Muscle layer of duodenum (tissue), 2 donors: Measurements from ENCODE around the gene RARG.
A peak's percentile ranks its signal among the peaks of the same experiment; 100 is the strongest.

Experiments used
- H3K27ac ChIP-seq: one replicate; pipeline ENCODE4 v1.7.0; 2013; ENCODE audit warnings: mild to moderate bottlenecking, low read length
- H3K27me3 ChIP-seq: one replicate; pipeline ENCODE4 v1.7.0; 2013; ENCODE audit warnings: low read depth, mild to moderate bottlenecking, control low read depth, low read length
- H3K36me3 ChIP-seq, 2 donors: one replicate each; pipeline ENCODE4 v1.7.0; 2013; ENCODE audit warnings: low read length in 2 of 2, control low read depth in 1 of 2, mild to moderate bottlenecking in 1 of 2; ENCODE audit not compliant: insufficient read depth in 2 of 2, control insufficient read depth in 1 of 2
- H3K4me1 ChIP-seq, 2 donors: one replicate each; pipeline ENCODE4 v1.7.0; 2013; ENCODE audit warnings: low read length in 2 of 2, mild to moderate bottlenecking in 2 of 2, control low read depth in 1 of 2, moderate library complexity in 1 of 2; ENCODE audit not compliant: insufficient read depth in 2 of 2, control insufficient read depth in 1 of 2
- H3K4me3 ChIP-seq, 2 donors: one replicate each; pipeline ENCODE4 v1.7.0; 2013; ENCODE audit warnings: low read length in 2 of 2, low read depth in 1 of 2, mild to moderate bottlenecking in 1 of 2
- H3K9me3 ChIP-seq, 2 donors: one replicate each; pipeline ENCODE4 v1.7.0; 2013; ENCODE audit warnings: low read length in 2 of 2, control low read depth in 1 of 2, mild to moderate bottlenecking in 1 of 2; ENCODE audit not compliant: control insufficient read depth in 1 of 2
- donor health status: healthy.

The RARG gene

GRCh38 chr12:53239643-53240258, 7.7 kb upstream of the RARG start:
- Histone ChIP-seq H3K27ac (no peak overlapping the region), H3K9me3 (no peaks in the 10 kb centered on the region), H3K27me3 (no peaks in the 10 kb centered on the region), H3K4me1 (peaks cover 0 to under 1% of the 10 kb centered on the region in 2 donors), H3K36me3 (no peaks in the 10 kb centered on the region), H3K4me3 (no peak overlapping the region)

- no peak overlapping the region for H3K4me3 ChIP-seq
- no peaks in the 10 kb centered on the region for H3K36me3 ChIP-seq
- no peaks in the 10 kb centered on the region for H3K27me3 ChIP-seq
- H3K27ac ChIP-seq: no peak overlapping the region
- no peaks in the 10 kb centered on the region for H3K9me3 ChIP-seq
- peaks cover 12 to 27% of the 10 kb centered on the region in 2 donors for H3K4me1 ChIP-seq
Measured at GRCh38 chr12:53236443-53237111, 4.6 kb upstream of the RARG start.

DNA sequence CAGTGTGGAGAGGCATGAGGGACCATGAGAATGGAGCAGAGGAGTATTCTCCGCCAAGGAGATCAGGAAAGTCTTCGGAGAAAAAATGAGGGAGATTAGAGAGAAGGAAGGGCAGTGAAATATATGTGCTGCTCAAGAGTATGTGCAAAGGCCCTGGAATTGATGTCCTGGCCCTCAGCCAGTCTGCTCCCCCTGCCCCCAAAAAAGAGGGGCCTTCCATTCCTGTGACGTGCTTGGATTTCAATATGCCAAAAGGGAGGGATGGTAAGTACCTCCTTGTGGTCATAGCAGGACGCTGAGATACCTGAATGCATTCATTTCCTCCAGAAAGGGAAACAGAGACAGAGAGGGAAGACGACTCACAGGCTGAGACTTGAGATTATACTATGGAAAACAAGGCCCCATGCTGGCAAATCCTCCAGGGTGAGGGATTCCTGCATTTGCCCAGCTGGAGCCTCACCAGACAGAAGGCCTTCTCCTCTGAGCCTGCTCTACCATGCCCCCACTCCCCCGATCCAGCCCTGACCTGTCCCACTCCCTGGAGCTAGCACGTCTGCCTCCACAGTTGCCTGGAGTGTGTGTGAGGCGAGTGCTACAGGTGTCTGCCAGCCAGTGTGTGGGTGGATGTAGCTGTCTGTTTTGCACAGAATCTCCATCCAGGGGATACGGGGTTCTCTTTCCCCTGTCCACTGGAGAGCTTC, 3.9 kb upstream of the RARG start:
- Histone ChIP-seq H3K27ac (no peak overlapping the region), H3K4me1 (peaks cover 12 to 34% of the 10 kb centered on the region in 2 donors), H3K27me3 (no peaks in the 10 kb centered on the region), H3K9me3 (no peaks in the 10 kb centered on the region), H3K36me3 (no peaks in the 10 kb centered on the region), H3K4me3 (no peak overlapping the region)

GRCh38 chr12:53235164-53235563, 3.2 kb upstream of the RARG start:
- no peaks in the 10 kb centered on the region for H3K27me3 ChIP-seq
- peaks cover 12 to 41% of the 10 kb centered on the region in 2 donors for H3K4me1 ChIP-seq
- no peak overlapping the region for H3K27ac ChIP-seq
- H3K36me3 ChIP-seq: no peaks in the 10 kb centered on the region
- H3K9me3 ChIP-seq: no peaks in the 10 kb centered on the region
- no peak overlapping the region for H3K4me3 ChIP-seq

DNA sequence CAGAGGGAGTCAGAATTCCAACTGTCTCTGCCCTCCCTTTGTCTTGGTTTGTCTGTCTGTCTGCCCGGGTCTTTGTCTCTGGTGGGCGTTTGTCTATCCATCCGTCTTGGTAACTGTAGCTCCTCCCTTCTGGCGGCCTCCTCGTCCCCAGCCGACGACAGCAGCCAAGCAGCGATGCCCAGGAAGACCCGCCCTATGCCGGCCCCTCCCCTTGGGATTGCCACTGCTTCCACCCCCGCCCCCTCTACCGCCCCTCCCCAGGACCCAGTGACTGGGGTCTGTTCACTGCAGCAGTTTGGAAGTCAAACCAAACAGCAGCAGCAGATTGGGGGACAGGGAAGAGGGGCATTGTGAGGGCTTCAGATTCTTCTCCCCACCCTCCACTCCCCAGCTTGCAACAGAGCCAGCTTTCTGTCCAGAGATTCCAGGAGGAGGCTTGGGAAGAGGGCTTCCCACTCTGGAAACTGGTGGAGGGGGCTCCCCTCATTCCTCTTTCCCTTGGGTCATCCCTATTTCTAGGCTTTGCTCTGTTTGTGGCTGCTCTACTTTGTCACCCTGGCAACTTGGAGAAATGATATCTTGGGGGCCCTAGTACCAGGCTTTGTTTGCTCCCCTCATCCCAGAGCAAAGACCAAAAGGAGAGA, 2.4 kb upstream of the RARG start:
- H3K4me1 ChIP-seq: peaks cover 12 to 45% of the 10 kb centered on the region in 2 donors
- H3K9me3 ChIP-seq: no peaks in the 10 kb centered on the region
- no peaks in the 10 kb centered on the region for H3K27me3 ChIP-seq
- H3K36me3 ChIP-seq: no peaks in the 10 kb centered on the region
- H3K27ac ChIP-seq: no peak overlapping the region
- no peak overlapping the region for H3K4me3 ChIP-seq

DNA sequence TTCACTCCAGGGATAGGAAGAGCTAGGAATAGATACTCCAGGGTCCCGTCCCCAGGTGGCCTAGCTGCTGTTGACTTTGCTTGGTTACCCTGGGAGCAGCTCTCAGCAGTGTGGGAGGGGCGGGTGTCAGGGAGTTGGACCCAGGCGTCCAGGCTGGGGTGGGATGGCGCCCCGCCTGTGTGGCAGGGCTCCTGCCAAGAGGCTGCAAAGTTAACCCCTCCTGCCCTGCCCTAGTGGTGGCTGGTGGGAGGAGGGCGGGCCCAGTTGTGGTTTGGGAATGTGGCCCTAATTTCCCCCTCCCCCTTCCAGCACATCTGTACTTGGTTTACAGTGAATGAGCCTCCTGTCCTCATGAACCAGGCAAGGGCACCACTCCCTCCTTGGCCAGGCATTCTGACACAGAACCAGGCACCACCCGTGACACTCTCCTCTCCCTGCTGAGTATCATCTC, 1.7 kb upstream of the RARG start:
- H3K9me3 ChIP-seq: no peaks in the 10 kb centered on the region
- no peaks in the 10 kb centered on the region for H3K27me3 ChIP-seq
- no peaks in the 10 kb centered on the region for H3K36me3 ChIP-seq
- peak overlapping the region in 1 of 2 donors; percentile 31 for H3K4me3 ChIP-seq
- H3K4me1 ChIP-seq: peaks cover 12 to 45% of the 10 kb centered on the region in 2 donors
- H3K27ac ChIP-seq: no peak overlapping the region

DNA sequence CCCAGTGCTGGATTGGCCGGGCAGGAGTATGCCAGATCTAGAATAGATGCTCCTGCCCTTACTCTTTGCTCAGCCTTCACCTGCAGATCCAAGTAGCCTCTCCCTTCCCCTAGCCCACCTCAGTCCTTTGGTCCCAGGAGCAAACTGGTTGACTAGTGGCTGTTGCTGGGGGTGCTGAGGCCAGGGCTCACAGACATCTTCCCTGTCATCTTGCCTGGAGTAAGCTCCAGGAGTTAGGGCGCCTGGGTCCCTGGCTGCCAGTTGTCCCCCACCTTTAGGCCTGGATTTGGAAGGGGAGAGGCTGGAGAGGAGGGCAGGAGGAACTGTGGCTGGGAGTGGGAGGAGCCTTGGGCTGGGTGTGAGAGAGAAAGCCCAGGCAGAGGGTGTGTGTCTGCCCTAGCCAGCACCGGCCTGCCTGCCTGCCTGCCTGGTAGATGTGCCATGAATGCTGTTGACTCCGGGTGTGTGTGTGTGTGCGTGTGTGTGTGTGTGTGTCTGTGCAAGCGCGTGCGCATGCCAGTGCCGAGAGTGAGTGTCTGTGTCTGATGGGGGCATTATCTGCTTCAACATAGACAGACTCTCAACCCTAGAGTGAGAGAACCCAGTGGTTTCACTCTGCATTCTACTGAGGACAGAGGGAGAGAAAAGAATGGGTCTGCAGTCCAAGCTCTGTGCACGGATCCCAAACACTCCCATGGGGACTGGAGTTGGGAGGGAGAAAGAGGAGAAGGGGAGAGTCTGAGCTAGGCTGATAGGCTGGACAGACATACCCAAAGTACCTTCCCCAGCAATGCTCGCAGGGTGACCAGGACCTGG, 845 bp upstream of the RARG start:
- Histone ChIP-seq H3K4me1 (peaks cover 12 to 45% of the 10 kb centered on the region in 2 donors), H3K27me3 (no peaks in the 10 kb centered on the region), H3K4me3 (peak overlapping the region; percentile 31 to 60), H3K36me3 (peaks cover 0 to 3% of the 10 kb centered on the region in 2 donors), H3K27ac (no peak overlapping the region), H3K9me3 (no peaks in the 10 kb centered on the region)

GRCh38 chr12:53231671-53231920, 413 bp downstream of the RARG start:
- Histone ChIP-seq H3K9me3 (no peaks in the 10 kb centered on the region), H3K27me3 (no peaks in the 10 kb centered on the region), H3K27ac (peak overlapping the region; percentile 63), H3K4me1 (peaks cover 12 to 45% of the 10 kb centered on the region in 2 donors), H3K36me3 (peaks cover 0 to 14% of the 10 kb centered on the region in 2 donors), H3K4me3 (peak overlapping the region; percentile 68 to 76)

- no peaks in the 10 kb centered on the region for H3K27me3 ChIP-seq
- peaks cover 0 to 14% of the 10 kb centered on the region in 2 donors for H3K36me3 ChIP-seq
- H3K4me1 ChIP-seq: peaks cover 15 to 54% of the 10 kb centered on the region in 2 donors
- H3K27ac ChIP-seq: peak overlapping the region; percentile 21
- H3K9me3 ChIP-seq: no peaks in the 10 kb centered on the region
- H3K4me3 ChIP-seq: peak overlapping the region in 1 of 2 donors; percentile 76
Measured at GRCh38 chr12:53230108-53230845, 1.7 kb downstream of the RARG start.

- no peak overlapping the region for H3K4me3 ChIP-seq
- H3K27ac ChIP-seq: peak overlapping the region; percentile 21
Measured at GRCh38 chr12:53229454-53229853, 2.6 kb downstream of the RARG start.

More at GRCh38 chr12:53229454-53229853, 2.6 kb downstream of the RARG start:
- Histone ChIP-seq H3K9me3 (no peaks in the 10 kb centered on the region), H3K27me3 (no peaks in the 10 kb centered on the region), H3K36me3 (peaks cover 0 to 14% of the 10 kb centered on the region in 2 donors), H3K4me1 (peaks cover 21 to 59% of the 10 kb centered on the region in 2 donors)
